SU-DHL-6 (cell line): ENCODE measurements around the gene LCE2C.

ENCODE experiments used
- CTCF ChIP-seq: fragments of 200-600 bp; sonication (generic); IDR thresholded peaks from one replicate; pipeline ENCODE4 v1.5.1; 2017; ENCODE audit warnings: antibody characterized with exemption, mild to moderate bottlenecking, low read length, moderate library complexity; ENCODE audit not compliant: insufficient read depth, poor library complexity, severe bottlenecking
- EZH2phosphoT487 ChIP-seq: fragments of 200-600 bp; sonication (generic), shearing (Covaris generic); conservative IDR thresholded peaks from 2 replicates; pipeline ENCODE4 v1.6.1; 2018; ENCODE audit warnings: mild to moderate bottlenecking, antibody characterized with exemption, low read length, moderate library complexity, mixed read lengths

- TF ChIP-seq CTCF: no peak
- no peak for TF ChIP-seq EZH2phosphoT487
Observed at GRCh38 chr1:152718238-152718637, 43.2 kb downstream of the LCE2C start.
